ENCODE measurements around the gene GATA6.

GATA6 gene

DNA sequence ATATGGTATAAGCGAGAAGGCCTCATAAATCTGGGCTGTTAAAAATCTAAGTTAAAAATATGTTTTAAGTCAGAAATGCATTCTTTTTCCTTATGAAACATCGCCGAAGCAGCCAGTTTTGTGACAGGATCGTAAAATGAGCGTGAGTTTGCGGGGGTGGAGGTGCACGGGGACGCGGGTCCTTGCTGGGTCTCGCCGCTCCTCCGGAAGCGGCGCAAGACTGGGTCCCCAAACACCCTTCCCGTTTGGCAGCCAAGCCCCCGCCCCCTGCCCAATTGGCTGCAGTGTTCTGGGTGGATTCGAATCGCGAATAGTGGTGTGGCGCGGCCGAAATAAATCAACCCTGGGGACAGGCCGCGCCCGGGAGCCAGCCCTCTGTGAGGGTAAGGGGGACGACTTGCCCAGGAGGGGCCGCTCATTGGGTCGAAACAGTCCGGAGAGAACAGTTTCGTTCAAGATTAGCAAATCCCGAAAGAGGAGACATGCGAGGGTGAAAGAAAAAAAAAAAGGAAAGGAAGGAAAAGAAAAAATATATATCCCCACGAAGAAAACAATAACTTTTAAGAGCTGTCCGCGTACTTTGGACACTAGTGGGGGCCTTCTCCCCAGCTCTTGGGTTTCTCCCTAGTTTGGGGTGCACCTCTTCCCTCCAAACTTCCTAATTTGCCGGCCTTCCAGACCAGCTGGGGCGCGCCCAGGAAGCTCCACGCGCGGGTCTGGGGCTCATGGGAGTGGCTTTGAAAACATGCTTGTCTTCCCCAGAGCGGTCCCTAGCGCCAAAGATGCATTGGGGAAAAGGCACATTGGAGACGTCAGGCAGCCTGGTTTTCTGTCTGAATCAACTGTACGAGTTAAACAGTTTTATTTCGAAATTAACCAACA is 3.1 kb upstream of the GATA6 start:
- DNase-seq (ENCODE audit: low spot score) = no peak

DNA sequence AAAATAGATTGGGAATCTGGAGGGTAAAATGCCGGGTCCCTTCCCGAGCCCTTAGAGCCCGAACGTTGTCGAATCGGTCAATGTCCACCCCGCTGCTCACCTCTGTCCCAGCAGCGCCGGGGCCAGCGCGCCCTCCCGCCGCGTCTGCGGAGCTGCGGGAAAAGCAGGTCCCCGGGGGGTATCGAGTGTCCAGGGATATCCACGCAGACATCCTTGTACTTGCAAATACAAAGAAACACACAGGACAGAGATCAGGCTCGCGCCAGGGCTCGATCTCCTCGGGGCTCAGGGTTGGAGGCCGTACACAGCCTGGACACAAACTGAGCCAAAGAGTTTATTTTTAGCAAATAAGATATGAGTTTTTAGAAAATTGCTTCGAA is 2.3 kb upstream of the GATA6 start:
- DNase-seq (ENCODE audit: low spot score) = peak; percentile 57

DNA sequence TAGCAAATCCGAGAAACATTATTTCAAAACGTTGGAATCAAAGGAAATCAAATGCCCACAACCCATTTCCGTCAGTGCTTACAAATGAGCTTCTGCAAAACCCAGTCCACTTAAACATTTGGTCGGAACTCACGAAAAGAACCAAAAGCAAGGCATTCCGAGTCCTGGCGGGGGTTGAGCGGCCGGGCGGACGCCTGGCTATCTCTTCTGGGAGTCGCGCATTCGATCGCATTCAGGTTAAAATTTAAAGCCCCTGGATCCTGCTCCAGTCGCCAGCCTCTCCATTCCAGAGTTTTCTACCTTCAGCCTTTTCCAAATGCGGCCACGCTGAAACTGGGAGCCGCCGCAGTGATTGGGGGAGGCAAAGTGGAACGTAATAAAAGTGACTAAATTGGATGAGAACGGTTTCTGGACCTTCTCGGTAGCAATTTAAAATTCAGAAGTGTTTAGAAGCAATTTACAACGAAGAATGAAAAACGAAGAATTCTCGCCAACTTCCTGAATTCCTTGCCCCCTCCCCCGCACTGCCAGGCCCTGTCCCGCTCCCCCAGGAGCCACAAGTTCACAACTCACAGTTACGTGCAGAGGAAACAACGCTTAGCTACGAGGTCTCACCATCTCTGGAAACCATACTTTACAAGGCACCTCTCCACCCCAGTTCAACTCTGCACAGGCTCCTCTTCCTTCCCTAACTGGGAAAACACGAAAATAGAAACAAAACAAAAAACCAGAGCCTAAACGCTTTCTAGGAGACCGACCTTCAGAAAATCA is 1.7 kb upstream of the GATA6 start:
- peak; percentile 62 for DNase-seq (ENCODE audit: low spot score)

DNA sequence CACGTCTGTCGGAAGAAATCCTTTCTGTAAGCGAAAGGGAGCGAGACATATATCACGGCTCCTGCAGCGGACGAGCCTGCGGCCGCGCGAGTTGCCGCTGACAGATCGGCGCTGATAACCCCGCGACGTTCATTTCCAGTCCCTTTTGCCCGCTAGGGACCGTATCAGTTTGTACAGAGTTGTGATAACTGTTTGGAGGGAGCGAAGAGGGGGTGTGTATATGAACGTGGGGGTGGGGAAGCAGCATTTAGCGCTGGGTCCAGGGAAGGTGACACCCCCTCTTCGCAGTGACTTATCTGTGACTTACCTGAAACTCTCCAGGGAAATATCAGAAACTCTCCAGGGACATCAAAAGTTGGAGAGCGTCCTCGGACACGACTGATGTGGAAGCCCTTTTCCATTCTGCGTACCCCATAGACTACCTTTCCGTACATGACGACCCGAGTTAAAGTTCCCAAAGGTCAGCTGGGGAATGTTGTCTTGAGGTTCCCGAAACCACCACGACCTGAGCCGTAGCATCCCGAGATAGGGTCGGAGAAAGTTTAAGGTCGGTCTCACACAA is 948 bp upstream of the GATA6 start:
- DNase-seq (ENCODE audit: low spot score) = peak; percentile 62

DNA sequence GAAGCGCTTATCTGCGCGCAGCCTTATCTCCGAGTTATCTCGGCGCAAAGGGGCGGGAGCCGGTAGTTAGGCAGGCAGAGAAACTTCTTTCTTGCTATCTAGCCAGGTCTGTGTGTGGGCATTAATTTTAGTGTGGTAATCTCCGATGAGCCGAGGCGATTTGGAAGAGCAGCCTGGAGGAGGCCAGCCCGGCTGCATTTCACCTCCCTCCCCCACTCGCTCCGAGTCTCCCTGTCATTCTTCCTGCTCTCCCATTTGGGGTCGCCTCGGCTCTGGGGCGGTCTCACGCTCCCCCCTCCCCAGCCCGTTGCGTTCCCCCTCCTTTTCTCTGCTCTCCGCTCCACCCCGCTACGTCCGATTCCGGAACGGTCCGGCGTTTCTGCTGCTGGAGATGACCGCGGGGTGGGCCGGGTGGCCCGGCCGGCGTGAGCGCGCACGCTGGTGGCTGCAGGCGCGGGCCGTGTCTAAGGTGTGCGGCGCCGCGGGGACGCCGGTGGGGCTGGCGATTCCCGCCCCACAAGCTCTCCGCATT is 566 bp downstream of the GATA6 start:
- no peak for DNase-seq (ENCODE audit: low spot score)

DNA sequence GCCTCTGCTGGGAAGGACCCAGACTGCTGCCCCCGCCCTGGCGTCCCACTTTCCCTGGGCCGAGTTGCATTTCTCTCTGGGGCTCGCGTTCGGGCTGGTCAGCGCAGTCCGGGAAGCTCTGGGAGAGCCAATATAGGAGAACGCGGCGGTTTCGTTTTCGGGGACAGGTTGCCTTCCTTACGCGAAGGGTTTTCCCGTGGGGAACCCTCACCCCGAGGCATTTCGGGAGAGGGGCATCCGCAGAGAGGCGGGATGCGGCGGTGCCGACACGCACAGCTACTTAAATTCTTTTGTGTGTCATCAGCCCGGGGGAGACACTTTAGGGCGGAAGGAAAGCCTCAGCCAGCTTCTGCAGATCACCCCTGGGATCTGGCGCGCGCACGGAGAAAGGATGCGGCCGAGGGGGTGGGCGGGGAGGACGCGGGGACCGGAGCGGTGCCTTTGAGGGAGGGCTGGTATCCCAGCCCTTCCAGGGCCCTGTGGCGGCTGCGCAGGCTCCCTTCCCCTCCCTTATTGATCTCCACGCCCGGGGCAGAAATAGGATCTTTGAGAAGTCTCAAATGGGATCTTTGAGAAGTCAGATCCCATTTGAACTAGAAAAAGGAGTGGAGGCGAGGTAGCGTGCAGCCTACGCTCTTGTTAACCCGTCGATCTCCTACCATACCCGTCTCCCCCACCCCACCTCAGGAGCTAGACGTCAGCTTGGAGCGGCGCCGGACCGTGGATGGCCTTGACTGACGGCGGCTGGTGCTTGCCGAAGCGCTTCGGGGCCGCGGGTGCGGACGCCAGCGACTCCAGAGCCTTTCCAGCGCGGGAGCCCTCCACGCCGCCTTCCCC is 1.2 kb downstream of the GATA6 start:
- peak; percentile 64 for DNase-seq (ENCODE audit: low spot score)

DNA sequence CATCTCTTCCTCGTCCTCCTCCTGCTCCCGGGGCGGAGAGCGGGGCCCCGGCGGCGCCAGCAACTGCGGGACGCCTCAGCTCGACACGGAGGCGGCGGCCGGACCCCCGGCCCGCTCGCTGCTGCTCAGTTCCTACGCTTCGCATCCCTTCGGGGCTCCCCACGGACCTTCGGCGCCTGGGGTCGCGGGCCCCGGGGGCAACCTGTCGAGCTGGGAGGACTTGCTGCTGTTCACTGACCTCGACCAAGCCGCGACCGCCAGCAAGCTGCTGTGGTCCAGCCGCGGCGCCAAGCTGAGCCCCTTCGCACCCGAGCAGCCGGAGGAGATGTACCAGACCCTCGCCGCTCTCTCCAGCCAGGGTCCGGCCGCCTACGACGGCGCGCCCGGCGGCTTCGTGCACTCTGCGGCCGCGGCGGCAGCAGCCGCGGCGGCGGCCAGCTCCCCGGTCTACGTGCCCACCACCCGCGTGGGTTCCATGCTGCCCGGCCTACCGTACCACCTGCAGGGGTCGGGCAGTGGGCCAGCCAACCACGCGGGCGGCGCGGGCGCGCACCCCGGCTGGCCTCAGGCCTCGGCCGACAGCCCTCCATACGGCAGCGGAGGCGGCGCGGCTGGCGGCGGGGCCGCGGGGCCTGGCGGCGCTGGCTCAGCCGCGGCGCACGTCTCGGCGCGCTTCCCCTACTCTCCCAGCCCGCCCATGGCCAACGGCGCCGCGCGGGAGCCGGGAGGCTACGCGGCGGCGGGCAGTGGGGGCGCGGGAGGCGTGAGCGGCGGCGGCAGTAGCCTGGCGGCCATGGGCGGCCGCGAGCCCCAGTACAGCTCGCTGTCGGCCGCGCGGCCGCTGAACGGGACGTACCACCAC is 2.1 kb downstream of the GATA6 start:
- DNase-seq (ENCODE audit: low spot score) = no peak

DNA sequence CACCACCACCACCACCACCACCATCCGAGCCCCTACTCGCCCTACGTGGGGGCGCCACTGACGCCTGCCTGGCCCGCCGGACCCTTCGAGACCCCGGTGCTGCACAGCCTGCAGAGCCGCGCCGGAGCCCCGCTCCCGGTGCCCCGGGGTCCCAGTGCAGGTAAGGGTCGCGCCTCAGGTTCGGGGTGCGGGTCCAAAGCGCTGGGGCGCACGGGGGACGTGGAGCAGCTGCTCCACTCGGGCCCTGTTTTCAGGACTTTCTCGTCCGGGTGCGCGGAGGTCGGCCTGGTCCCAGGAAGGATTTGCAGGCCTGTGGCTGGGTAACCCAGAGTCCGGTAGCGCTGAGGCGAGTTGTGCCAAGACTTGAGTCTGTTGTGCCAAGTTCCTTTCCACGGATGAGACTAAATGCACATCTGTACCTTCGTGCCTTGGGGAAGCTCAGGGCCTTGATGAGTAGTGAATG is 2.8 kb downstream of the GATA6 start:
- no peak for DNase-seq (ENCODE audit: low spot score)

DNA sequence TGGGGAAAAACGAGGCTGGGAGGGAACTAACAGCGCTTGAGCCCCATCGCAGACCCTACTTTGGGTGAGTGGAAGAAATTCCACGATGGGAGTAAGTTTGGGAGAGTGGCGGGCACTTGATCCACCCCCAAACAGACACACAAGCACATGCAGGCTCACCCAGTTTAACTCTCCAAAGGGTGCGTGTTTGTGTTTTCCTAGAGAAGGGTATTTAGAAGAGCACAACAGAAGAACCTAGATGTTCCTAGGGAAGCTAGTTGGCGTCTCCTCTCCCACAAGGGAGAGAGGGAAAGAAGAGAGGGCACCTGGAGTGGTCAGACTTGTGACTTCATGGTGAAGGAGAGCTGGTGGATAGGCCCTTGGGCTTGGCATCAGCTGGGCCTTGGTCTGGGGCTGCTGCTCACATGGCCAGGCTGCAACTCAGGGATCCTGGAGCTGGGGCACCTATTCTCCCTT is 3.2 kb downstream of the GATA6 start:
- no peak for DNase-seq (ENCODE audit: low spot score)

DNA sequence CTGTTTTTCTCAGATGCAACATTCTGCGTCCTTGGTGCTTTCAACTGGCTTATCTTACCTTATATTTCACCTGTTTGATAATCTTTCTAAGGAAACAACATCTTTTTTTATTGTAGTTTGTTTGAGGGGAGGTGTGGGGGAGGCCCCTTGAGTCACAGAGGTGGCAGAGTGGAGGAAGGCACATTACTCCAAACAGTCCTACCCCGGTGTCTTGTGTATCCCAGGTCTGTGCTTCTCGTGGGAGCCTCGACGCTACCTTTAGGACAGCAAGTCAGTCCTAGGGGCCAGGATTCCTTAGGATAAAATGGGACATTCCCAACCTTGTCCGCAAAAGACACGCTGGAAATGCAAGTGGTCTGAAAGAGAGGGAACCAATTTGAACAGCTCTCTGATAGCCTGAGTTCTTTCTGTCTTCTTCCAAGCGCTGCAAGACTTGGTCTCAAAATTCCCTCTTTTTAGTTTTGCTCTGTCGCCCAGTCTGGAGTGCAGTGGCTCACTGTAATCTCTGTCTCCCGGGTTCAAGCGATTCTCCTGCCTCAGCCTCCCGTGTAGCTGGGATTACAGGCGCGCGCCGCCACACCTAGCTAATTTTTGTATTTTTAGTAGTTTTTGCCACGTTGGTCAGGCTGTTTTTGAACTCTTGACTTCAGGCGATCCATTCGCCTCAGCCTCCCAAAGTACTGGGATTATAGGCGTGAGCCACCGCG is 4.0 kb downstream of the GATA6 start:
- DNase-seq (ENCODE audit: low spot score) = no peak

DNA sequence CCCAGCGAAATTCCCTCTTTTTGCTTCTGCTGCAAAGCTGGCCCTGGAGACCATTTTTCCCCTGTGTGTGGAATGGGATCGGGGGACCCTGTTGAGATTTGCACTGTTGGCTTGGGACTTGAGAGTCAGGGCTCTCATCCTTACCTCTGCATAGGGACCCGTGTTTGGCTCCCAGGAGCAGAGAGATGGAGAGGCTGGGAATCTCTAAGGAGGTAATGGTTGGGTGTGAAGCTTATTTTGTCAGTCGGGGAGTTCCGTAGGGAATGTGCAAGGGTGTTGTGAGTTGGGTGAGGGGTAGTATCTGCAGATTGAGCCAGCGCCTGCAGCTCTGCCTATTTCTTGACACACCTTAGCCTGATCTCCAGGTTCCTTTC is 4.5 kb downstream of the GATA6 start:
- DNase-seq (ENCODE audit: low spot score) = no peak

DNA sequence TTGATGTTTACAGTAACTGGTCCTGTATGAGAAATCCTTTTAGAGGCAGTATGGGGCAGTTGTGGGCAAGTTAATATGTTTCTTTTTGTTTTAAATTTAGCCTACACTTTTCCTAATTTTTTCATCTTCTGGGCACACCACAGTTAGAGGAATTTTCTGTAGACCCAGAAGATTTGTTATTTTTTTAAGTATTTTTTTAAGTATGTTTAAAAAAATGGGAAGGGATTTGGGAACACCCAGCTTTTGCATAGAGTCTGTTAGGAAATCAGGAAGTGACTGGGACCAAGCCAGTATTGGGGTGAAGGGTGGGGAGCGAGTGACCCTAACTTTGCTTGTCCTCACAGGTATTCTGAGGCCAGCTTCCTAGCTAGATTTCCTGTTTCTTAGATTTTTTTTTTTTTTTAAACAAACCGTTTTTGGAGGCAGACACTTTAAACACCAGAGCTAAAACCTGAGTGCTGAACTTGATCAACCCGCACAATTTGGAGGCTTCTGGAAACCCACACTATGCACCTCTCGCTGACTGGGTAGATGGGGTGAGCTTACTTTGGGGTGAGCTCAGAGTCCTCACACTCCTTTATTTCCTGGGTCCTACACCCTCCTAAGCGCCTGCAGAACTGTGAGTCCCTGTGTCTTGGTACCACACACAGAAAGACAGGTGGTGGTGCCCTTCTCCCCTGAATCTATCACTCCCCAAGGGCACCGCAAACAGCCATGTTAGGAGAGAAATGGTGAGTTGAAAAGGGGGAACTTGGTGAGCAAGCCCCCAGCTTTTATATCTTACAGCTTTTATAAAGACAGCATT is 5.2 kb downstream of the GATA6 start:
- DNase-seq (ENCODE audit: low spot score) = no peak

DNA sequence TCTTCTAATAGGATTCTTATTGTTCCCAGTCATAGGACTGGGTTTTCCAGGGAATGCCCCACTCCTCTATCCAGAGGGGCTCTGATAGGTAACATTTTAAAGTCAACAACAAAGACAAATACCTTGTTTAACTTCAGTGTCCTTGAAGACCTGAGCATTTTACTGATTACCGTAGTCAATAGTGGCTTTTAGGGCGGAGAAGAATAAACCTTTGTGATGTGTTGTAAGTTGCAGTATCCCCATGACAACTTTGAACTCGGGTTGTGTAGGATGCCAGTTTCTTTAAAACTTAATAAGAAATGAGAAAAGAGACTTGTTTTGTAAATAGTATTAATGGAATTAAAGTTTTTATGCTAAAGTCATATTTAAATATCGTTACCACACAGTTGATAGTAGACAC is 6.0 kb downstream of the GATA6 start:
- no peak for DNase-seq (ENCODE audit: low spot score)

DNA sequence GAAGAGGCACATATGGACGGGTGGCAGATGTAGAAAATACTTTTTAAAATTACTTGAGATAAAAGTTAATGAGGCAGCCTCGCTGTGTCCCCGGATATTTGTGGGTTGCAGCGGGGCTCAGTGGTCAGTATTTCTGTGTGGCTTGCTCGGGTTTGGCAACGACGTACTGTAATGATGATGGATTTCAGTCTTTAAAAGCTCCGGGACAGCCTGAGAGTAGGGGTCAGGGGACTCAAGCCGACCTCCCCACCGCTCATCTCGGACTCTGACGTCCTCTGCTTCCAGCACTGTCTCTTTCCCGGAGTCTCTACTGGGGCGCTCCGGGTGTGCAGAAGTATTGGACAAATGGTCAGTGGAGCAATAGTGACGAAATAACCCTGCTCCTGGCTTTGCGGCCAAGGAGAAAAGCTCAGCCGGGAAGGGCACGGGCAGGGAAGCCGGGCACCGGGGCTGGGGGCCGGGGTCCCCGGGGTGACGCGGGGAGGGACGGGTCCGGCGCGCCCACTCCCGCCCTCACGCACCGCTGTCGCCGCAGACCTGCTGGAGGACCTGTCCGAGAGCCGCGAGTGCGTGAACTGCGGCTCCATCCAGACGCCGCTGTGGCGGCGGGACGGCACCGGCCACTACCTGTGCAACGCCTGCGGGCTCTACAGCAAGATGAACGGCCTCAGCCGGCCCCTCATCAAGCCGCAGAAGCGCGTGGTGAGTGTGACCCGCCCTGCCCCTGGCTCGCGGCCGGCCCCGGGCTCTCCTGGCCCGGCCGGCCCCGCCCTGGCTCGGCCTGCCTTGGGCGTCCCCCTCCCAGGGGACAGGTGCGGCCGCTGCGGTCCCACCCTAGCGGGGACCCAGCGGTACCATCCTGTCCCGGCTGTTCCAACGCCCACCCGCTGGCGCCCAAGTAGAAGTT is 7.3 kb downstream of the GATA6 start:
- DNase-seq (ENCODE audit: low spot score) = no peak

DNA sequence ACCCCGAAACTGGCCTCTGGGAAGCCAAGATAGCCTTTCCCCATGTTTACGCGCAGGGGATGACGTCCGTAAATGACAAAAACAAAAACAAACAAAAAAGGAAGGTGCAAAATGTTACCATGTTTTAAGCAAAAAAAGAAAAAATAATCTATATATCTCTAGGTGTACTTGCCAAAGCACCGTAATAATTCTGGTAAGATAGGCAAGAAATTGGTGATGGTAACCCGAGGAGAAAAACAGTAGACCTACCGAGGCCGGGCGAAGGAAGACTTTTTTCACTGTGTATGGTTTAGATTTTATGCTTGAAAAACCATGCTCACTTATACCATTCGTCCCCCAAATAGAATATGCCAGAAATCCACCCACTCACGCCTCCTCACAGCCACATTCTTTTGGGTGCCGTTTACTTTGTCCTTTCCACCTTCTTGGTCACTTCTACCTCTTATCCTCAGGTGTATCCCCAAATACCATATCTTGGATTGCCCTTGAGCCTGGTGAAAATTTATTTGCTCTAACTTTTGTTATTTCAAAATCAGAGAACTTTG is 8.0 kb downstream of the GATA6 start:
- no peak for DNase-seq (ENCODE audit: low spot score)

DNA sequence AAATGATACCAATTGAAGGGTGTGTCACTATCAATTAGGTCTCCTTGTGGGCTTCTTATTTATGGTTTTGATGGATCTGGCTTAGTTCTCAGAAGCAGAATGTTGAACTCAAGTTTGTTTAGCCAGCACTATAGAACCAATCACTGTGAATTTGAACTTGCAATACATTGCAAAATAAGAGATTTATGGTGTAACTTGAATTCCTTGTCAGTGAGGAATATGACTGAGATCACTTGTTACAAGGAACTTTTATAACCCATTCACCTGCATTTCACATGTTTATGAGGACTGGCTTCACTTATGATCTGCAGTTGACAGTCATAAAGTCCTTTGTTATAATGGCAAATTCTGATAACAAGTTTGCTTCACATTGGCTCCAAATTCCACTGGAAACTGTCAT is 9.8 kb downstream of the GATA6 start:
- no peak for DNase-seq (ENCODE audit: low spot score)

DNA sequence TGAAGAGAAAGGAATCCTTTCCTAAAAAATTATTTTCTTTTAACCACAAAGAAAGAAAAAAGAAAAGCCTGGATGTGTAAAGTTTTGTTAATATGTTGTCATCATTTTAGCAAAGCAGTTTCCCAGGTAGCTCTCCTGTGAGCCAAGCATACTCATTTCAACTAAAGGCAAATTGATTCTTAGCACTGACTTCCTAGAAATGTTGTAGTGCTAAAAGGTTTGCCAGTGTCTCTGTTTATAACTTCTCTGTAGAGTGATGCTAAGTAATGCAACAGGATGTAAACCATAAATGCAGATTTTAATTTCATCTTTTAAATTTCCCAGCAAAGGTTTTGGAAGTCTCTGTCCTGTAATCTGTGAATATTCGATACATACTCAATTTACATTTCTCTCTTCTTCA is 10.2 kb downstream of the GATA6 start:
- DNase-seq (ENCODE audit: low spot score) = no peak

DNA sequence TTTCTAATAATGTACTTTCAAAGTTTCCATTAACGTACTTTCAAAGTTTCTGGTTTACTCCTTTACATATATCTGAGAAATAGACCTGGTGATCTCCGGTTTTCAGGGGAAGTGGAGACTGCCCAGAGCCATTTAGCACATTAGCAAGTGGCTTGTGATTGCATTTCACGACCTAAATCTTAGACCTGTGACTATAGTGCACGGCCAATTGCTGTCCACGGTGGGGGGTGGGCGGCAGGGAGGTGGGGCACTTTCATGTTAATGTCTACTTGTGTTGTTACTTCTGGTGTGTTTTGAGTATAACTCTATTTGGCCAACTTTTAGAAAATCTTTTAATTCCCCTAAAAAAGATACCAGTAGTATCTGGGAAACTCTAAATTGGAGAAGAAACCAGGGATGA is 11.3 kb downstream of the GATA6 start:
- DNase-seq (ENCODE audit: low spot score) = no peak

Measured in ecto neural progenitor cell (in vitro differentiated cells).